Hematopoietic multipotent progenitor cell treated with erythropoietin and hydrocortisone succinate and interleukin-3 and kit ligand, for 4 days (in vitro differentiated cells): ENCODE results near the gene LHFPL6.
A peak's percentile ranks its signal among the peaks of the same experiment; 100 is the strongest.

Experiments used
- DNase-seq: peaks from one replicate; pipeline ENCODE4 v3.0.0-alpha.2; 2015

Gene LHFPL6

GRCh38 chr13:39379667-39380655 lies 223.0 kb downstream of the LHFPL6 start:
- peak; percentile 25 for DNase-seq

- no peak for DNase-seq
These were observed 223.9 kb downstream of the LHFPL6 start for GRCh38 chr13:39379118-39379517.

GRCh38 chr13:39378306-39378705 lies 224.7 kb downstream of the LHFPL6 start:
- DNase-seq, result peak; percentile 60

- no peak for DNase-seq
These were observed 225.3 kb downstream of the LHFPL6 start for GRCh38 chr13:39377699-39378098.

GRCh38 chr13:39376076-39376475 lies 226.9 kb downstream of the LHFPL6 start:
- no peak for DNase-seq

- DNase-seq, result peak; percentile 74
These were observed 227.4 kb downstream of the LHFPL6 start for GRCh38 chr13:39375601-39376000.

- no peak for DNase-seq
These were observed 228.2 kb downstream of the LHFPL6 start for GRCh38 chr13:39374741-39375189.

GRCh38 chr13:39373145-39373544 lies 229.8 kb downstream of the LHFPL6 start:
- DNase-seq, result no peak

GRCh38 chr13:39371706-39372105 lies 231.3 kb downstream of the LHFPL6 start:
- DNase-seq, result no peak

GRCh38 chr13:39370554-39370953 lies 232.4 kb downstream of the LHFPL6 start:
- no peak for DNase-seq

GRCh38 chr13:39370048-39370447 lies 232.9 kb downstream of the LHFPL6 start:
- no peak for DNase-seq

GRCh38 chr13:39369161-39369890 lies 233.7 kb downstream of the LHFPL6 start:
- no peak for DNase-seq

- no peak for DNase-seq
These were observed 237.1 kb downstream of the LHFPL6 start for GRCh38 chr13:39365879-39366278.

- DNase-seq, result no peak
These were observed 238.0 kb downstream of the LHFPL6 start for GRCh38 chr13:39364947-39365468.

- no peak for DNase-seq
These were observed 239.6 kb downstream of the LHFPL6 start for GRCh38 chr13:39363382-39363772.

- no peak for DNase-seq
These were observed 240.2 kb downstream of the LHFPL6 start for GRCh38 chr13:39362652-39363381.

- no peak for DNase-seq
These were observed 249.0 kb downstream of the LHFPL6 start for GRCh38 chr13:39353988-39354387.

GRCh38 chr13:39350461-39350881 lies 252.5 kb downstream of the LHFPL6 start:
- no peak for DNase-seq

GRCh38 chr13:39349391-39349960 lies 253.5 kb downstream of the LHFPL6 start:
- DNase-seq, result no peak

GRCh38 chr13:39347926-39348901 lies 254.8 kb downstream of the LHFPL6 start:
- peak; percentile 70 for DNase-seq

GRCh38 chr13:39345982-39346381 lies 257.0 kb downstream of the LHFPL6 start:
- DNase-seq, result peak; percentile 50
